Measurements from ENCODE around the gene LRRFIP2. TPM values are rescaled to one million over a fixed set of nuclear protein-coding genes. Genes with fewer than 3 reads are reported as not detected.

Gene LRRFIP2
- total RNA-seq, 1 donor from 2014 or later: 68.5 TPM

- Mint-ChIP-seq H3K27me3 (no peaks in the 10 kb centered on the region), H3K9me3 (no peaks in the 10 kb centered on the region), H3K4me3 (no peak overlapping the region), H3K36me3 (no peaks in the 10 kb centered on the region), H3K4me1 (ENCODE audit: unreplicated experiment) (peaks cover under 1% of the 10 kb centered on the region), H3K27ac (no peak overlapping the region)
- TF ChIP-seq CTCF (conservative IDR thresholded peaks at IDR 0.05): no peak
- DNase-seq (ENCODE audit: extremely low spot score, unreplicated experiment): no peak
Observed at GRCh38 chr3:37189109-37189508, 14.7 kb upstream of the LRRFIP2 start.

- Mint-ChIP-seq H3K27me3 (no peaks in the 10 kb centered on the region), H3K4me3 (peak overlapping the region; percentile 20), H3K36me3 (no peaks in the 10 kb centered on the region), H3K9me3 (no peaks in the 10 kb centered on the region), H3K4me1 (ENCODE audit: unreplicated experiment) (peaks cover 18% of the 10 kb centered on the region), H3K27ac (peak overlapping the region; percentile 88)
- TF ChIP-seq CTCF (conservative IDR thresholded peaks at IDR 0.05): no peak
- DNase-seq (ENCODE audit: extremely low spot score, unreplicated experiment): no peak
Observed at GRCh38 chr3:37183976-37184375, 9.6 kb upstream of the LRRFIP2 start.

GRCh38 chr3:37183375-37183831 lies 9.0 kb upstream of the LRRFIP2 start:
- Mint-ChIP-seq H3K4me1 (ENCODE audit: unreplicated experiment) (peaks cover 18% of the 10 kb centered on the region), H3K27ac (peak overlapping the region; percentile 88), H3K36me3 (no peaks in the 10 kb centered on the region)

GRCh38 chr3:37182816-37183215 lies 8.4 kb upstream of the LRRFIP2 start:
- peak overlapping the region; percentile 88 for H3K27ac Mint-ChIP-seq
- no peaks in the 10 kb centered on the region for H3K36me3 Mint-ChIP-seq
- no peak overlapping the region for H3K4me3 Mint-ChIP-seq
- no peaks in the 10 kb centered on the region for H3K27me3 Mint-ChIP-seq
- no peak for TF ChIP-seq CTCF (conservative IDR thresholded peaks at IDR 0.05)
- peaks cover 24% of the 10 kb centered on the region for H3K4me1 Mint-ChIP-seq (ENCODE audit: unreplicated experiment)
- no peak for DNase-seq (ENCODE audit: extremely low spot score, unreplicated experiment)
- no peaks in the 10 kb centered on the region for H3K9me3 Mint-ChIP-seq

More at GRCh38 chr3:37183375-37183831, 9.0 kb upstream of the LRRFIP2 start:
- no peak for TF ChIP-seq CTCF (conservative IDR thresholded peaks at IDR 0.05)
- no peak for DNase-seq (ENCODE audit: extremely low spot score, unreplicated experiment)
- Mint-ChIP-seq H3K4me3 (peak overlapping the region; percentile 45), H3K27me3 (no peaks in the 10 kb centered on the region), H3K9me3 (no peaks in the 10 kb centered on the region)

- no peaks in the 10 kb centered on the region for H3K27me3 Mint-ChIP-seq
Observed at GRCh38 chr3:37181756-37182155, 7.4 kb upstream of the LRRFIP2 start.

More at GRCh38 chr3:37181756-37182155, 7.4 kb upstream of the LRRFIP2 start:
- peak overlapping the region; percentile 88 for H3K27ac Mint-ChIP-seq
- H3K4me1 Mint-ChIP-seq (ENCODE audit: unreplicated experiment): peaks cover 34% of the 10 kb centered on the region
- TF ChIP-seq CTCF (conservative IDR thresholded peaks at IDR 0.05): no peak
- H3K4me3 Mint-ChIP-seq: no peak overlapping the region
- H3K9me3 Mint-ChIP-seq: no peaks in the 10 kb centered on the region
- H3K36me3 Mint-ChIP-seq: no peaks in the 10 kb centered on the region
- no peak for DNase-seq (ENCODE audit: extremely low spot score, unreplicated experiment)
